GM19099 (cell line): ENCODE measurements around the gene RPP21.
A peak's percentile ranks its signal among the peaks of the same experiment; 100 is the strongest.

Source experiments
- POLR2A ChIP-seq: IDR thresholded peaks from 3 replicates; pipeline ENCODE4 v1.6.1; 2011; ENCODE audit warnings: low read depth; ENCODE audit not compliant: insufficient read length; ENCODE audit errors: extremely low read depth

The RPP21 gene

GRCh38 chr6:30325150-30325872, 19.6 kb upstream of the RPP21 start:
- no peak for TF ChIP-seq POLR2A

GRCh38 chr6:30325873-30326525, 19.0 kb upstream of the RPP21 start:
- TF ChIP-seq POLR2A, result no peak

- peak; percentile 67 for TF ChIP-seq POLR2A
Observed at GRCh38 chr6:30326526-30327231, 18.3 kb upstream of the RPP21 start, which contains the start of gene TRIM39. Gene TRIM39 (plus strand): TSS chr6:30326927. CDS start chr6:30329318, 2,391 bp downstream.

GRCh38 chr6:30327232-30327746, 17.7 kb upstream of the RPP21 start:
- no peak for TF ChIP-seq POLR2A

- no peak for TF ChIP-seq POLR2A
Observed at GRCh38 chr6:30328397-30328796, 16.6 kb upstream of the RPP21 start.

- no peak for TF ChIP-seq POLR2A
Observed at GRCh38 chr6:30329331-30329730, 15.6 kb upstream of the RPP21 start.

GRCh38 chr6:30331981-30332380, 13.0 kb upstream of the RPP21 start:
- no peak for TF ChIP-seq POLR2A

GRCh38 chr6:30334075-30334783, 10.7 kb upstream of the RPP21 start:
- no peak for TF ChIP-seq POLR2A

- no peak for TF ChIP-seq POLR2A
Observed at GRCh38 chr6:30340589-30341054, 4.3 kb upstream of the RPP21 start.

- no peak for TF ChIP-seq POLR2A
Observed at GRCh38 chr6:30341218-30341617, 3.7 kb upstream of the RPP21 start.

GRCh38 chr6:30341728-30342127, 3.2 kb upstream of the RPP21 start:
- TF ChIP-seq POLR2A, result no peak

GRCh38 chr6:30344191-30344867, 627 bp upstream of the RPP21 start:
- no peak for TF ChIP-seq POLR2A

GRCh38 chr6:30345852-30346251, 896 bp downstream of the RPP21 start:
- TF ChIP-seq POLR2A, result no peak

- TF ChIP-seq POLR2A, result no peak
Observed at GRCh38 chr6:30348957-30349356, 4.0 kb downstream of the RPP21 start.
